Type B pancreatic cell (in vitro differentiated cells): ENCODE results near the gene MXI1. TPM values are rescaled to one million over a fixed set of nuclear protein-coding genes. Genes with fewer than 3 reads are reported as not detected.

Experiments used
- DNase-seq: peaks from one replicate; pipeline ENCODE4 v3.0.0; 2021; ENCODE audit warnings: mixed read lengths; ENCODE audit not compliant: unreplicated experiment; ENCODE audit errors: extremely low spot score
- H3K27ac Mint-ChIP-seq: 2 replicates; pipeline ENCODE4 v1.8.0; 2021; ENCODE audit warnings: mild to moderate bottlenecking, mixed read lengths
- H3K27me3 Mint-ChIP-seq: 2 replicates; pipeline ENCODE4 v1.8.0; 2021; ENCODE audit warnings: mixed read lengths
- H3K36me3 Mint-ChIP-seq: 2 replicates; pipeline ENCODE4 v1.8.0; 2021; ENCODE audit warnings: mixed read lengths
- H3K4me1 Mint-ChIP-seq: one replicate; pipeline ENCODE4 v1.8.0; 2021; ENCODE audit warnings: mixed read lengths; ENCODE audit not compliant: unreplicated experiment
- H3K4me3 Mint-ChIP-seq: 2 replicates; pipeline ENCODE4 v1.8.0; 2021; ENCODE audit warnings: mild to moderate bottlenecking, mixed read lengths
- H3K9me3 Mint-ChIP-seq: 2 replicates; pipeline ENCODE4 v1.8.0; 2021; ENCODE audit warnings: mixed read lengths
- CTCF ChIP-seq: fragments of 200-600 bp; sonication (generic); conservative IDR thresholded peaks from 2 replicates; pipeline ENCODE4 v1.5.0; 2021; ENCODE audit warnings: antibody characterized with exemption, mild to moderate bottlenecking
- total RNA-seq: library from RNA; stranded (reverse); gene quantifications from 2 replicates; pipeline ENCODE4 v1.2.1, GENCODE V29; 2021; ENCODE audit warnings: low replicate concordance

MXI1 gene
- total RNA-seq, 1 donor from 2014 or later, result 34.7 TPM

- Mint-ChIP-seq H3K4me1 (peaks cover 14% of the 10 kb centered on the region), H3K9me3 (no peaks in the 10 kb centered on the region), H3K27me3 (peaks cover 18% of the 10 kb centered on the region), H3K36me3 (no peaks in the 10 kb centered on the region), H3K4me3 (no peak overlapping the region), H3K27ac (no peak overlapping the region)
- no peak for TF ChIP-seq CTCF
- peak; percentile 20 for DNase-seq
Measured at GRCh38 chr10:110174816-110175215, 32.6 kb upstream of the MXI1 start.

GRCh38 chr10:110175406-110175805 is 32.0 kb upstream of the MXI1 start:
- Mint-ChIP-seq H3K27ac (no peak overlapping the region), H3K27me3 (peaks cover 13% of the 10 kb centered on the region), H3K36me3 (no peaks in the 10 kb centered on the region), H3K9me3 (no peaks in the 10 kb centered on the region), H3K4me1 (peaks cover 10% of the 10 kb centered on the region), H3K4me3 (no peak overlapping the region)
- no peak for TF ChIP-seq CTCF
- DNase-seq, result peak; percentile 32

GRCh38 chr10:110176141-110177030 is 31.0 kb upstream of the MXI1 start:
- H3K4me1 Mint-ChIP-seq, result peaks cover 4% of the 10 kb centered on the region

DNA sequence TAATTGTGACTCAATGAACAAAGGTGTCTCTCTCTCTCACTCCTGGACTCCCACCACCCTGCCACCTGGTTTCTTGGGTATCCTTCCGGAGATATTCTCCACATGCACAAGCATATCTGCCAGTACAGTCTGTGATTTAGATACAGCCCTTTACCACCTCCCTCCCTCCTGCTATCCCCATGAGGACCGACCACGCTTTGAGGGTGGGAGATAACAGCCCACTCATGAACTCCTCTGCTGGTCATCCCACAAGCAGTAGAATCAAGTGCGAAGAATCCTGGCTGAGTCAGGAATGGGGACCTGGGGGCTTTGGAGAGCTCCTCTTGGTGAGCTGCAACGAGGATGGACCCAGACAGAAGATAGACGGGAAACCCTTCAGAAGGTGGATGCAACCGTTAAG is 28.2 kb upstream of the MXI1 start:
- no peaks in the 10 kb centered on the region for H3K36me3 Mint-ChIP-seq

More at GRCh38 chr10:110176141-110177030, 31.0 kb upstream of the MXI1 start:
- Mint-ChIP-seq H3K27ac (no peak overlapping the region), H3K4me3 (no peak overlapping the region), H3K9me3 (no peaks in the 10 kb centered on the region), H3K27me3 (peaks cover 4% of the 10 kb centered on the region), H3K36me3 (no peaks in the 10 kb centered on the region)
- no peak for TF ChIP-seq CTCF
- DNase-seq, result peak; percentile 37

GRCh38 chr10:110181451-110181850 is 26.0 kb upstream of the MXI1 start:
- H3K27me3 Mint-ChIP-seq, result peaks cover 3% of the 10 kb centered on the region
- no peak for TF ChIP-seq CTCF

More for the DNA sequence above, 28.2 kb upstream of the MXI1 start:
- H3K27ac Mint-ChIP-seq, result peak overlapping the region; percentile 8
- H3K4me3 Mint-ChIP-seq, result no peak overlapping the region
- peaks cover 4% of the 10 kb centered on the region for H3K4me1 Mint-ChIP-seq
- no peaks in the 10 kb centered on the region for H3K27me3 Mint-ChIP-seq
- no peak for TF ChIP-seq CTCF
- peak; percentile 25 for DNase-seq
- no peaks in the 10 kb centered on the region for H3K9me3 Mint-ChIP-seq

More at GRCh38 chr10:110181451-110181850, 26.0 kb upstream of the MXI1 start:
- no peaks in the 10 kb centered on the region for H3K9me3 Mint-ChIP-seq
- peaks cover 4% of the 10 kb centered on the region for H3K4me1 Mint-ChIP-seq
- H3K27ac Mint-ChIP-seq, result no peak overlapping the region
- no peaks in the 10 kb centered on the region for H3K36me3 Mint-ChIP-seq
- peak; percentile 32 for DNase-seq
- no peak overlapping the region for H3K4me3 Mint-ChIP-seq
